ENCODE results near the gene GAA. TPM values are rescaled to one million over a fixed set of nuclear protein-coding genes. Genes with fewer than 3 reads are reported as not detected.

GAA gene
- total RNA-seq, 1 experiment from 2014 or later, result 131 TPM

DNA sequence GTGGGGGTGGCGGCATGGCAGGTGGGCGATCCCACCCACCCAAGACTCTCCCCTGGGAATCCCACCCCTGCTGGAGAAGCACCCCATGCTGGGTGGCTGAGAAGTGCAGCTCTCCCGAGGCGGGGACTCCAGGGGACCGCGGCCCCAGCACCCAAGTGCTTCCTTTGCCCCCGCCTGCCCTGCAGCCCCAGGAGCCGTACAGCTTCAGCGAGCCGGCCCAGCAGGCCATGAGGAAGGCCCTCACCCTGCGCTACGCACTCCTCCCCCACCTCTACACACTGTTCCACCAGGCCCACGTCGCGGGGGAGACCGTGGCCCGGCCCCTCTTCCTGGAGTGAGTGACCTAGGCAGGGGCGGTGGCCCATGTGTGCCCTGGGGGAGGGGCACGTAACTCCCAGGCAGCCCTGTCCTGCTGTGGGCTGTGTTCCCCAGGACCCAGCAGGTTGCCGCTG, 11.7 kb downstream of the GAA start:
- ChIA-PET POLR2A (interaction anchor here (1.7 kb wide), 1 partner anchor 11 kb away, joined by 5 read pairs; the partner anchor contains the start of gene GAA), RAD21 (ENCODE audit: low non-redundant PET in 1 of 2, low total read pairs in 2 of 2, uncharacterized antibody in 2 of 2, unreplicated experiment in 2 of 2) (no interaction called here), CTCF (interaction anchor here (1.3 kb wide), 2 partner anchors 11 to 12 kb away, joined by 4 to 5 read pairs; partner anchors contain the start of gene GAA)
- H3K4me1 ChIP-seq (ENCODE audit: control insufficient read depth in 1 of 2, insufficient read depth in 2 of 2, low read length in 2 of 2), result no peaks in the 10 kb centered on the region
- H3K27me3 ChIP-seq (ENCODE audit: insufficient read depth, low read length), result no peaks in the 10 kb centered on the region
- H3K4me3 ChIP-seq (replicated peaks in 1 of 2; ENCODE audit: low read depth in 1 of 2, low read length in 2 of 2), result no peak overlapping the region
- no peak overlapping the region for H2AFZ ChIP-seq (ENCODE audit: low read depth, low read length, poor library complexity, severe bottlenecking)
- intact Hi-C loops (cut with micrococcal nuclease), result no loop called here
- BruUV-seq (replicated peaks), result no TSS peak
- no peaks in the 10 kb centered on the region for H4K20me1 ChIP-seq (ENCODE audit: insufficient read depth)
- H3K9ac ChIP-seq (ENCODE audit: low read length), result no peak overlapping the region
- H3K9me3 ChIP-seq (ENCODE audit: control insufficient read depth in 1 of 2, insufficient read depth in 1 of 2, low read depth in 1 of 2, low read length in 2 of 2), result no peaks in the 10 kb centered on the region
- DNase-seq (ENCODE audit: low read depth, low spot score), result no peak
- H3K79me2 ChIP-seq (ENCODE audit: insufficient read depth, low read length), result no peaks in the 10 kb centered on the region
- H3K27ac ChIP-seq (ENCODE audit: low read depth, low read length), result no peak overlapping the region
- peaks cover 0 to 4% of the 10 kb centered on the region in 2 experiments; a peak in 1 of 4 replicates for H3K36me3 ChIP-seq (ENCODE audit: control insufficient read depth in 1 of 2, insufficient read depth in 2 of 2, low read length in 2 of 2)
- ATAC-seq, result no peak
- H3K4me2 ChIP-seq (ENCODE audit: low read length), result no peak overlapping the region
- no peaks in the 10 kb centered on the region for H3K9me2 ChIP-seq (ENCODE audit: insufficient read depth)
- no peak for TF ChIP-seq ELF1 (IDR thresholded peaks at IDR 0.05; ENCODE audit: borderline replicate concordance, low read depth)

DNA sequence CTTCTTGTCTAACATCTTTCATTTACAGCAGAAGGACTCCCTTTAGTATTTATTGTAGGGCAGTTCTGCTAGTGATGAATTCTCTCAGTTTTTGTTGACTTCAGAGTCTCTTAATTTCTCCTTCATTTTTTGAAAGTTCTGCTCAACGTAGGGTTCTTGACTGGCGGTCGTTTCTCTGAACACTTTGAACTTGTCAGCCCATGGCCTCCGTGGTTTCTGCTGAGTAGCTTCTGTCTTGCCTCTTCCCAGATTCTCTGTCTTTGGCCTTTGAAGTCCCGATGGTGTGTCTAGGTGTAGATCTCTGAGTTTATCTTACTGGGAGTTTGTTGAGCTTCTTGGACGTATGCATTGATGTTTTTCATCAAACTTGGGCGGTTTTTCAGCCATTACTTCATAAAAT, 13.4 kb downstream of the GAA start:
- POLR2A ChIA-PET, result interaction anchor here (1.1 kb wide), 1 partner anchor 13 kb away, joined by 4 read pairs; the partner anchor contains the start of gene GAA
- Histone ChIP-seq H4K20me1 (ENCODE audit: insufficient read depth) (no peaks in the 10 kb centered on the region), H3K36me3 (ENCODE audit: control insufficient read depth in 1 of 2, insufficient read depth in 2 of 2, low read length in 2 of 2) (no peaks in the 10 kb centered on the region; a peak in 1 of 4 replicates), H3K4me2 (ENCODE audit: low read length) (no peak overlapping the region), H3K27ac (ENCODE audit: low read depth, low read length) (no peak overlapping the region), H3K27me3 (ENCODE audit: insufficient read depth, low read length) (no peaks in the 10 kb centered on the region), H3K9me3 (ENCODE audit: control insufficient read depth in 1 of 2, insufficient read depth in 1 of 2, low read depth in 1 of 2, low read length in 2 of 2) (no peaks in the 10 kb centered on the region), H3K4me3 (replicated peaks in 1 of 2; ENCODE audit: low read depth in 1 of 2, low read length in 2 of 2) (no peak overlapping the region), H2AFZ (ENCODE audit: low read depth, low read length, poor library complexity, severe bottlenecking) (no peak overlapping the region), H3K9me2 (ENCODE audit: insufficient read depth) (no peaks in the 10 kb centered on the region), H3K4me1 (ENCODE audit: control insufficient read depth in 1 of 2, insufficient read depth in 2 of 2, low read length in 2 of 2) (no peaks in the 10 kb centered on the region), H3K79me2 (ENCODE audit: insufficient read depth, low read length) (no peaks in the 10 kb centered on the region), H3K9ac (ENCODE audit: low read length) (no peak overlapping the region)
- RAD21 ChIA-PET (ENCODE audit: low non-redundant PET in 1 of 2, low total read pairs in 2 of 2, uncharacterized antibody in 2 of 2, unreplicated experiment in 2 of 2), result no interaction called here
- ATAC-seq (no peak), DNase-seq (ENCODE audit: low read depth, low spot score) (no peak)
- no peak for TF ChIP-seq EZH2 (IDR thresholded peaks at IDR 0.05)
- TF ChIP-seq YY1 (IDR thresholded peaks at IDR 0.05; ENCODE audit: extremely low read depth, insufficient replicate concordance, low read depth, low read length), result no peak
- TF ChIP-seq, protein P1, sequence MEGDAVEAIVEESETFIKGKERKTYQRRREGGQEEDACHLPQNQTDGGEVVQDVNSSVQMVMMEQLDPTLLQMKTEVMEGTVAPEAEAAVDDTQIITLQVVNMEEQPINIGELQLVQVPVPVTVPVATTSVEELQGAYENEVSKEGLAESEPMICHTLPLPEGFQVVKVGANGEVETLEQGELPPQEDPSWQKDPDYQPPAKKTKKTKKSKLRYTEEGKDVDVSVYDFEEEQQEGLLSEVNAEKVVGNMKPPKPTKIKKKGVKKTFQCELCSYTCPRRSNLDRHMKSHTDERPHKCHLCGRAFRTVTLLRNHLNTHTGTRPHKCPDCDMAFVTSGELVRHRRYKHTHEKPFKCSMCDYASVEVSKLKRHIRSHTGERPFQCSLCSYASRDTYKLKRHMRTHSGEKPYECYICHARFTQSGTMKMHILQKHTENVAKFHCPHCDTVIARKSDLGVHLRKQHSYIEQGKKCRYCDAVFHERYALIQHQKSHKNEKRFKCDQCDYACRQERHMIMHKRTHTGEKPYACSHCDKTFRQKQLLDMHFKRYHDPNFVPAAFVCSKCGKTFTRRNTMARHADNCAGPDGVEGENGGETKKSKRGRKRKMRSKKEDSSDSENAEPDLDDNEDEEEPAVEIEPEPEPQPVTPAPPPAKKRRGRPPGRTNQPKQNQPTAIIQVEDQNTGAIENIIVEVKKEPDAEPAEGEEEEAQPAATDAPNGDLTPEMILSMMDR (IDR thresholded peaks at IDR 0.05 in 2 of 3, conservative IDR thresholded peaks at IDR 0.05 in 1 of 3; ENCODE audit: borderline replicate concordance in 1 of 3, insufficient read depth in 1 of 3, low read depth in 2 of 3, low read length in 2 of 3), result no peak
- no peak for TF ChIP-seq SP1 (IDR thresholded peaks at IDR 0.05; ENCODE audit: low read depth)
- TF ChIP-seq, protein P2, sequence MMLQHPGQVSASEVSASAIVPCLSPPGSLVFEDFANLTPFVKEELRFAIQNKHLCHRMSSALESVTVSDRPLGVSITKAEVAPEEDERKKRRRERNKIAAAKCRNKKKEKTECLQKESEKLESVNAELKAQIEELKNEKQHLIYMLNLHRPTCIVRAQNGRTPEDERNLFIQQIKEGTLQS (IDR thresholded peaks at IDR 0.05), result no peak
- TF ChIP-seq CBX3 (IDR thresholded peaks at IDR 0.05; ENCODE audit: low read depth), result no peak
- TF ChIP-seq TCF7L2 (IDR thresholded peaks at IDR 0.05; ENCODE audit: borderline replicate concordance, extremely low read depth, insufficient read depth, insufficient read length), result no peak
- TF ChIP-seq, protein P3, sequence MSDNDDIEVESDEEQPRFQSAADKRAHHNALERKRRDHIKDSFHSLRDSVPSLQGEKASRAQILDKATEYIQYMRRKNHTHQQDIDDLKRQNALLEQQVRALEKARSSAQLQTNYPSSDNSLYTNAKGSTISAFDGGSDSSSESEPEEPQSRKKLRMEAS (IDR thresholded peaks at IDR 0.05), result no peak
- no peak for TF ChIP-seq SIN3A (IDR thresholded peaks at IDR 0.05; ENCODE audit: low read depth)
- no peak for TF ChIP-seq CEBPB (IDR thresholded peaks at IDR 0.05; ENCODE audit: low read depth)
- TF ChIP-seq EGR1 (IDR thresholded peaks at IDR 0.05; ENCODE audit: low read depth), result no peak
- TF ChIP-seq, protein P4, sequence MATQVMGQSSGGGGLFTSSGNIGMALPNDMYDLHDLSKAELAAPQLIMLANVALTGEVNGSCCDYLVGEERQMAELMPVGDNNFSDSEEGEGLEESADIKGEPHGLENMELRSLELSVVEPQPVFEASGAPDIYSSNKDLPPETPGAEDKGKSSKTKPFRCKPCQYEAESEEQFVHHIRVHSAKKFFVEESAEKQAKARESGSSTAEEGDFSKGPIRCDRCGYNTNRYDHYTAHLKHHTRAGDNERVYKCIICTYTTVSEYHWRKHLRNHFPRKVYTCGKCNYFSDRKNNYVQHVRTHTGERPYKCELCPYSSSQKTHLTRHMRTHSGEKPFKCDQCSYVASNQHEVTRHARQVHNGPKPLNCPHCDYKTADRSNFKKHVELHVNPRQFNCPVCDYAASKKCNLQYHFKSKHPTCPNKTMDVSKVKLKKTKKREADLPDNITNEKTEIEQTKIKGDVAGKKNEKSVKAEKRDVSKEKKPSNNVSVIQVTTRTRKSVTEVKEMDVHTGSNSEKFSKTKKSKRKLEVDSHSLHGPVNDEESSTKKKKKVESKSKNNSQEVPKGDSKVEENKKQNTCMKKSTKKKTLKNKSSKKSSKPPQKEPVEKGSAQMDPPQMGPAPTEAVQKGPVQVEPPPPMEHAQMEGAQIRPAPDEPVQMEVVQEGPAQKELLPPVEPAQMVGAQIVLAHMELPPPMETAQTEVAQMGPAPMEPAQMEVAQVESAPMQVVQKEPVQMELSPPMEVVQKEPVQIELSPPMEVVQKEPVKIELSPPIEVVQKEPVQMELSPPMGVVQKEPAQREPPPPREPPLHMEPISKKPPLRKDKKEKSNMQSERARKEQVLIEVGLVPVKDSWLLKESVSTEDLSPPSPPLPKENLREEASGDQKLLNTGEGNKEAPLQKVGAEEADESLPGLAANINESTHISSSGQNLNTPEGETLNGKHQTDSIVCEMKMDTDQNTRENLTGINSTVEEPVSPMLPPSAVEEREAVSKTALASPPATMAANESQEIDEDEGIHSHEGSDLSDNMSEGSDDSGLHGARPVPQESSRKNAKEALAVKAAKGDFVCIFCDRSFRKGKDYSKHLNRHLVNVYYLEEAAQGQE (IDR thresholded peaks at IDR 0.05; ENCODE audit: low read depth), result no peak
- no peak for TF ChIP-seq EZH2phosphoT487 (IDR thresholded peaks at IDR 0.05; ENCODE audit: borderline replicate concordance)
- no peak for TF ChIP-seq ZNF274 (IDR thresholded peaks at IDR 0.05; ENCODE audit: low read depth, low read length)
- intact Hi-C loops (cut with micrococcal nuclease), result no loop called here
- CTCF ChIA-PET, result interaction anchor here (1.4 to 3.6 kb wide), 3 partner anchors 8 to 13 kb away, joined by 3 to 18 read pairs (median 8); partner anchors contain the start of gene GAA
- BruUV-seq (replicated peaks), result no TSS peak

Measured in HCT116 (cell line).